Colonic mucosa (tissue), 4 donors: ENCODE measurements around the gene TACC2. TPM values are rescaled to one million over a fixed set of nuclear protein-coding genes. Genes with fewer than 3 reads are reported as not detected.

Experiments
- DNase-seq: peaks from one replicate; pipeline ENCODE4 v3.0.0-alpha.2; 2020
- H3K27ac ChIP-seq: fragments of 200-600 bp; one replicate; pipeline ENCODE4 v1.8.0; 2021
- H3K27me3 ChIP-seq: fragments of 200-600 bp; one replicate; pipeline ENCODE4 v1.8.0; 2021
- H3K36me3 ChIP-seq: fragments of 200-600 bp; one replicate; pipeline ENCODE4 v1.8.0; 2021
- H3K4me1 ChIP-seq: fragments of 200-600 bp; one replicate; pipeline ENCODE4 v1.8.0; 2021; ENCODE audit warnings: mild to moderate bottlenecking
- H3K4me3 ChIP-seq: fragments of 200-600 bp; one replicate; pipeline ENCODE4 v1.8.0; 2021
- H3K9ac ChIP-seq, 2 donors: one replicate each; pipeline ENCODE4 v1.7.0; 2013; ENCODE audit warnings: control low read depth in 2 of 2, low read depth in 2 of 2, low read length in 2 of 2
- H3K9me3 ChIP-seq: fragments of 200-600 bp; one replicate; pipeline ENCODE4 v1.8.0; 2021
- intact Hi-C: fragments of 100-400 bp; cut with DNase I; formaldehyde crosslinking; loops from one replicate; pipeline ENCODE4 v1.14.1; 2022
- total RNA-seq, 2 donors: library from RNA; stranded (reverse); fragmentation: NEBNext Ultra II Directional in 1 of 2; extraction: Animal tissue kit (Norgen Biotek cat#: 25700) in 1 of 2; gene quantifications; one replicate each; pipeline ENCODE4 v1.2.1, GENCODE V29; 2021
- TF ChIP-seq, protein P1 (sequence below): fragments of 200-600 bp; IDR thresholded peaks from one replicate; pipeline ENCODE4 v1.8.0; 2022; ENCODE audit warnings: antibody characterized with exemption, mild to moderate bottlenecking
- donor health status: healthy.
- donor health status: DM: no; HTN: no; CAD: no.
- donor health status: DM: no; HTN: no; CAD: no.

TACC2 gene
- total RNA-seq, 2 donors from 2014 or later: 90.0 to 93.2 TPM

DNA sequence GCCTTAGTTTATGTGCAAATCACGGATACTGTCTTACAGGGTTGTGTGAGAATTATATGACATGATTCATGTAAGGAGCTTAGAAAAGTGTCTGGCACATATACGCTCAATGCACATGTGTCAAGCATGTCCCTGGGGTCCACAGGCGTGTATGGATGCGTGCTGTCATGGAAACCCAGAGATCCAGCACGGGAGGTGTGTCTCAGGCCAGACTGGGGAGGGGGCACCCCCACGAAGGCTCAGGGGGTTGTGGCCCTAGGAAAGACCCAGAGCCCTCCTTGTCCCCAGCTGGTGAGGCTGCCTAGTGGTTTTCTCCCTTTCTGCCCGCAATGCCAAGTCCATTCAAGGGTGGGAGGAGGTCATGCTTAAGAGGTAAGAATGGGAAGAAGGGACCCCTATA is 291.2 kb downstream of the TACC2 start:
- H3K9me3 ChIP-seq: no peaks in the 10 kb centered on the region
- TF ChIP-seq, protein P1, sequence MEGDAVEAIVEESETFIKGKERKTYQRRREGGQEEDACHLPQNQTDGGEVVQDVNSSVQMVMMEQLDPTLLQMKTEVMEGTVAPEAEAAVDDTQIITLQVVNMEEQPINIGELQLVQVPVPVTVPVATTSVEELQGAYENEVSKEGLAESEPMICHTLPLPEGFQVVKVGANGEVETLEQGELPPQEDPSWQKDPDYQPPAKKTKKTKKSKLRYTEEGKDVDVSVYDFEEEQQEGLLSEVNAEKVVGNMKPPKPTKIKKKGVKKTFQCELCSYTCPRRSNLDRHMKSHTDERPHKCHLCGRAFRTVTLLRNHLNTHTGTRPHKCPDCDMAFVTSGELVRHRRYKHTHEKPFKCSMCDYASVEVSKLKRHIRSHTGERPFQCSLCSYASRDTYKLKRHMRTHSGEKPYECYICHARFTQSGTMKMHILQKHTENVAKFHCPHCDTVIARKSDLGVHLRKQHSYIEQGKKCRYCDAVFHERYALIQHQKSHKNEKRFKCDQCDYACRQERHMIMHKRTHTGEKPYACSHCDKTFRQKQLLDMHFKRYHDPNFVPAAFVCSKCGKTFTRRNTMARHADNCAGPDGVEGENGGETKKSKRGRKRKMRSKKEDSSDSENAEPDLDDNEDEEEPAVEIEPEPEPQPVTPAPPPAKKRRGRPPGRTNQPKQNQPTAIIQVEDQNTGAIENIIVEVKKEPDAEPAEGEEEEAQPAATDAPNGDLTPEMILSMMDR: no peak
- no peak for DNase-seq
- H3K36me3 ChIP-seq: no peaks in the 10 kb centered on the region
- no peak overlapping the region for H3K4me3 ChIP-seq
- intact Hi-C loops: loop anchor here (10.0 kb wide), 1 partner anchor 425 kb away; no protein-coding TSS in a partner anchor
- H3K27me3 ChIP-seq: no peaks in the 10 kb centered on the region
- H3K27ac ChIP-seq: no peak overlapping the region
- no peaks in the 10 kb centered on the region for H3K4me1 ChIP-seq
- no peak overlapping the region for H3K9ac ChIP-seq

DNA sequence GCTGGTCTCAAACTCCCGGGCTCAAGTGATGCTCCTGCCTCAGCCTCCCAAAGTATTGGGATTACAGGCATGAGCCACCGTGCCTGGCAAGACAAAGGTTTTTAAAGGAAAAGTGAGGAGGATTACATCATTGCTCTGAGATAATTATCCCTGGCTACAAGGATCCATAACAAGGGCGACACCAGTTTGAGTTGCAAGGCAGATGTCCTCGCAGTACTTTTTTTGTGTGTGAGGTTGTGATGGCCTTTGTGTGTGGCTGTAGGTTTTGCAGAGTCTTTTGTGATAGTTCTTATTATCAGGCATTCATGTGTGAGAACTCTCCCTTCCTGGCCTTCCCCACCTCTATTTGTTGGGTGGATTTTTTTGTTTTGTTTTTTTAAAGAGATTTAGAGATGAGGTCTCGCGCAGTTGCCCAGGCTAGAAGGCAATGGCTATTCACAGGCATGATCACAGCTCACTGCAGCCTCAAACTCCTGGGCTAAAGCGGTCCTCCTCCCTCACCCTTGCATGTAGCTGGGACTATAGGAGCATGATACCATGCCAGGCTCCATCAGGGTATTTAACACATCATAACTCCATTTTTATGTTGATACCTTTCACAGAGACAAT is 292.2 kb downstream of the TACC2 start:
- H3K27ac ChIP-seq: no peak overlapping the region
- no peaks in the 10 kb centered on the region for H3K36me3 ChIP-seq
- DNase-seq: no peak
- TF ChIP-seq, protein P1: no peak
- no peaks in the 10 kb centered on the region for H3K4me1 ChIP-seq
- no peak overlapping the region for H3K4me3 ChIP-seq
- H3K9me3 ChIP-seq: no peaks in the 10 kb centered on the region
- intact Hi-C loops: loop anchor here (10.0 kb wide), 1 partner anchor 424 kb away; no protein-coding TSS in a partner anchor
- no peaks in the 10 kb centered on the region for H3K27me3 ChIP-seq
- H3K9ac ChIP-seq: no peak overlapping the region

DNA sequence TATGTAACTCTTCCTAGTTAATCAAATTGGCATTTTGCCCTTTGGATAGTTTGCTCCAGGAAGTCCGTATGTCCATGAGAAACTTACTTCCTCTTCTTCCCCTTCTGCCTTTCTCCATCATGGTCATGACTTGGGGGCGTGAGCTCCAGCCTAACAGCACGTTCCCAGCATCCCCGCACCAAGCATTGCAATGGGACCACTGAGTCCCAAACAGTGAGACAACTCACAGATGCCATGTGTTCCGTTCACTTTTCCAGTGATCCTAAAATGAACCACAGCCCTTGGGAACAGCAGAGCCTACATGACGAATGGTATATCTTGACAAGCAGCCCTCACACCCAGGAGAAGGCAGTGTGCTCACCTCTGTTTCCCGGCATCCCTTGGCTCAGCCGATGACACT is 292.8 kb downstream of the TACC2 start:
- no peaks in the 10 kb centered on the region for H3K36me3 ChIP-seq
- no peak overlapping the region for H3K9ac ChIP-seq
- TF ChIP-seq, protein P1: no peak
- H3K4me1 ChIP-seq: no peaks in the 10 kb centered on the region
- intact Hi-C loops: loop anchor here (10.0 kb wide), 1 partner anchor 423 kb away; no protein-coding TSS in a partner anchor
- H3K9me3 ChIP-seq: no peaks in the 10 kb centered on the region
- DNase-seq: no peak
- H3K27ac ChIP-seq: no peak overlapping the region
- H3K4me3 ChIP-seq: no peak overlapping the region
- H3K27me3 ChIP-seq: no peaks in the 10 kb centered on the region

DNA sequence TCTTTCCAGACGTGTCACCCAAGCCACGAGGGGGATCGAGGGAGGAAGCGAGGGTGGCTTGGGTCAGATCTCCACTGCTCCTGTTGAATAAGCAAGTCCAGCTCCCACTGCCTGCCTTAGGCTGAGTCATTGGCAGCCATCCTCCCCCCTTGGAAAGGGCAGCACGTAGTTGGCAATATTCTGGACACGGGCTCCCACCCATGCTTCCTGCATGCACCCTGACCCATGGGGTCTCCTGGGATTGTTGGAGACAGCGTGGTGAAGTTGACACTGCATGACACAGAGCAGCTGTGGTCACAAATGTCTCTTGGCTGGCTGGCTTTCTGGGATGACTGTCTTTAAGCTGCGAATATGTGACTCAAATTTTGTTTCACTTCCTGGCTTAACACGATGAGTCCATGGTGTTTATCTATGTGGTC is 293.3 kb downstream of the TACC2 start:
- Histone ChIP-seq H3K27ac (no peak overlapping the region), H3K27me3 (no peaks in the 10 kb centered on the region), H3K4me3 (no peak overlapping the region), H3K9me3 (no peaks in the 10 kb centered on the region), H3K9ac (no peak overlapping the region), H3K36me3 (no peaks in the 10 kb centered on the region), H3K4me1 (no peaks in the 10 kb centered on the region)
- DNase-seq: no peak
- intact Hi-C loops: loop anchor here (10.0 kb wide), 1 partner anchor 423 kb away; no protein-coding TSS in a partner anchor
- TF ChIP-seq, protein P1: no peak

DNA sequence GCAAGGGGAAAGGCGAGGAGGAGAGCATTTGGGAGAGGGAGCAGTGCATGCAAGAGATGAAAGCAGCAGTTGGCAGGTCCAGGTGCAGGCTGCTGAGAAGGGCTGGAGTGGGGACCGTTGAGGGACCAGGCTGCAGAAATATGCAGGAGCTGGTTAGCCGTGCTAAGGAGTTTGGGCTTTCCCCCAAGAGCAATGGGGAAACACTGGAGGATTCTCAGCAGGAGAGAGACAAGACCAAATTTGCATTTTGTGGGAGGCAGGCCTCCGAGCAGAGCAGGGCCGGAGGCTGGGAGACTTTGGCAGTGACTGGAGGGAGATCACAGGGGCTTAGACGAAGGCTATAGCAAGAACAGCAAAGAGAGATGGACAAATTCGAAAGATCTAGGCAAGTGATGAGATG is 293.9 kb downstream of the TACC2 start:
- H3K36me3 ChIP-seq: no peaks in the 10 kb centered on the region
- DNase-seq: no peak
- intact Hi-C loops: loop anchor here (10.0 kb wide), 1 partner anchor 422 kb away; no protein-coding TSS in a partner anchor
- no peak overlapping the region for H3K4me3 ChIP-seq
- no peak overlapping the region for H3K9ac ChIP-seq
- TF ChIP-seq, protein P1: no peak
- no peaks in the 10 kb centered on the region for H3K9me3 ChIP-seq
- no peaks in the 10 kb centered on the region for H3K27me3 ChIP-seq
- H3K27ac ChIP-seq: no peak overlapping the region
- no peaks in the 10 kb centered on the region for H3K4me1 ChIP-seq
